SU-DHL-6 (cell line): ENCODE data around the gene THEMIS.

Experiments used
- H2AFZ ChIP-seq: fragments of 200-600 bp; sonication (generic); 2 replicates; pipeline ENCODE4 v1.6.1; 2014; ENCODE audit warnings: low read depth, mild to moderate bottlenecking, moderate library complexity, mixed read lengths, antibody characterized with exemption, low read length; ENCODE audit not compliant: severe bottlenecking
- H3F3A ChIP-seq: fragments of 200-600 bp; shearing (Covaris generic); 2 replicates; pipeline ENCODE4 v1.6.0; 2016; ENCODE audit warnings: antibody characterized with exemption, mild to moderate bottlenecking; ENCODE audit not compliant: insufficient read depth
- H3K27ac ChIP-seq: fragments of 200-600 bp; sonication (generic); 2 replicates; pipeline ENCODE4 v1.5.1; 2016; ENCODE audit warnings: low read depth, mild to moderate bottlenecking, low read length, moderate library complexity, mixed read lengths
- H3K27me3 ChIP-seq: fragments of 200-600 bp; sonication (generic), shearing (Covaris generic); 2 replicates; pipeline ENCODE4 v1.6.0; 2014; ENCODE audit warnings: mild to moderate bottlenecking, low read length
- H3K36me3 ChIP-seq: fragments of 200-600 bp; sonication (generic); 2 replicates; pipeline ENCODE4 v1.6.1; 2014; ENCODE audit warnings: mild to moderate bottlenecking, low read length, mixed read lengths
- H3K4me2 ChIP-seq: fragments of 300-600, 200-600 bp; shearing (Covaris generic), sonication (generic); 2 replicates; pipeline ENCODE4 v1.6.0; 2014; ENCODE audit warnings: low read length, low read depth, mild to moderate bottlenecking; ENCODE audit not compliant: poor library complexity, severe bottlenecking
- H3K4me3 ChIP-seq: fragments of 200-600 bp; sonication (generic); 2 replicates; pipeline ENCODE4 v1.5.1; 2014; ENCODE audit warnings: antibody characterized with exemption, low read length, mild to moderate bottlenecking, mixed read lengths; ENCODE audit not compliant: insufficient read depth, poor library complexity, severe bottlenecking
- H3K79me2 ChIP-seq: fragments of 200-600 bp; sonication (generic); 2 replicates; pipeline ENCODE4 v1.6.1; 2014; ENCODE audit warnings: mild to moderate bottlenecking, low read length, moderate library complexity; ENCODE audit not compliant: insufficient read depth
- H3K9ac ChIP-seq: fragments of 200-600 bp; sonication (generic); 2 replicates; pipeline ENCODE4 v1.7.0; 2014; ENCODE audit warnings: mild to moderate bottlenecking, low read length
- H3K9me2 ChIP-seq: fragments of 200-600 bp; sonication (generic); replicated peaks from 2 replicates; pipeline ENCODE4 v1.6.1; 2014; ENCODE audit warnings: low read length; ENCODE audit not compliant: insufficient read depth
- H3K9me3 ChIP-seq: fragments of 200-600 bp; sonication (generic); 2 replicates; pipeline ENCODE4 v1.6.1; 2014; ENCODE audit warnings: low read length, mixed read lengths; ENCODE audit not compliant: insufficient read depth
- H4K20me1 ChIP-seq: fragments of 200-600 bp; sonication (generic); 2 replicates; pipeline ENCODE4 v1.6.1; 2014; ENCODE audit warnings: low read depth, mild to moderate bottlenecking, antibody characterized with exemption, low read length, moderate library complexity, mixed read lengths
- CTCF ChIP-seq: fragments of 200-600 bp; sonication (generic); IDR thresholded peaks from one replicate; pipeline ENCODE4 v1.5.1; 2017; ENCODE audit warnings: antibody characterized with exemption, mild to moderate bottlenecking, low read length, moderate library complexity; ENCODE audit not compliant: insufficient read depth, poor library complexity, severe bottlenecking
- EZH2phosphoT487 ChIP-seq: fragments of 200-600 bp; sonication (generic), shearing (Covaris generic); conservative IDR thresholded peaks from 2 replicates; pipeline ENCODE4 v1.6.1; 2018; ENCODE audit warnings: mild to moderate bottlenecking, antibody characterized with exemption, low read length, moderate library complexity, mixed read lengths

THEMIS gene

GRCh38 chr6:127762284-127762683 lies 138.6 kb downstream of the THEMIS start:
- Histone ChIP-seq H3K27me3 (no peaks in the 10 kb centered on the region), H3F3A (no peaks in the 10 kb centered on the region), H3K9me3 (no peaks in the 10 kb centered on the region), H3K36me3 (no peaks in the 10 kb centered on the region), H2AFZ (no peak overlapping the region), H3K9ac (no peak overlapping the region), H3K9me2 (no peaks in the 10 kb centered on the region), H3K79me2 (no peaks in the 10 kb centered on the region), H3K4me2 (no peak overlapping the region), H4K20me1 (no peaks in the 10 kb centered on the region), H3K27ac (no peak overlapping the region), H3K4me3 (no peak overlapping the region)
- TF ChIP-seq EZH2phosphoT487 (no peak), CTCF (no peak)

GRCh38 chr6:127761084-127761483 lies 139.8 kb downstream of the THEMIS start:
- Histone ChIP-seq H3K9ac (no peak overlapping the region), H3K27ac (no peak overlapping the region), H3F3A (no peaks in the 10 kb centered on the region), H3K36me3 (no peaks in the 10 kb centered on the region), H3K4me3 (no peak overlapping the region), H3K4me2 (no peak overlapping the region), H3K79me2 (no peaks in the 10 kb centered on the region), H3K9me3 (no peaks in the 10 kb centered on the region), H3K27me3 (no peaks in the 10 kb centered on the region), H3K9me2 (no peaks in the 10 kb centered on the region), H2AFZ (no peak overlapping the region), H4K20me1 (no peaks in the 10 kb centered on the region)
- no peak for TF ChIP-seq EZH2phosphoT487
- TF ChIP-seq CTCF = no peak

- Histone ChIP-seq H3K27me3 (no peaks in the 10 kb centered on the region), H3K4me2 (no peak overlapping the region), H4K20me1 (no peaks in the 10 kb centered on the region), H3K27ac (no peak overlapping the region), H3K79me2 (no peaks in the 10 kb centered on the region), H3K9me3 (no peaks in the 10 kb centered on the region), H2AFZ (no peak overlapping the region), H3K9me2 (no peaks in the 10 kb centered on the region), H3K4me3 (no peak overlapping the region), H3K9ac (no peak overlapping the region), H3K36me3 (no peaks in the 10 kb centered on the region), H3F3A (no peaks in the 10 kb centered on the region)
- TF ChIP-seq EZH2phosphoT487 = no peak
- TF ChIP-seq CTCF = no peak
Measured at GRCh38 chr6:127749095-127749494, 151.8 kb downstream of the THEMIS start.
